GM19023 (cell line): ENCODE measurements around the gene CLDN10.
"Not testable (repeated sequence)": the region's sequence is repeated elsewhere in the genome, so short reads cannot be mapped to it uniquely, and the experiment has no call there.

Experiments
- ATAC-seq: cut with Tn5 transposase; IDR thresholded peaks from one replicate; pipeline ENCODE4 v1.9.1; 2021; ENCODE audit warnings: mild to moderate bottlenecking, moderate library complexity; ENCODE audit not compliant: unreplicated experiment

CLDN10 gene, protein sequence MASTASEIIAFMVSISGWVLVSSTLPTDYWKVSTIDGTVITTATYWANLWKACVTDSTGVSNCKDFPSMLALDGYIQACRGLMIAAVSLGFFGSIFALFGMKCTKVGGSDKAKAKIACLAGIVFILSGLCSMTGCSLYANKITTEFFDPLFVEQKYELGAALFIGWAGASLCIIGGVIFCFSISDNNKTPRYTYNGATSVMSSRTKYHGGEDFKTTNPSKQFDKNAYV

DNA sequence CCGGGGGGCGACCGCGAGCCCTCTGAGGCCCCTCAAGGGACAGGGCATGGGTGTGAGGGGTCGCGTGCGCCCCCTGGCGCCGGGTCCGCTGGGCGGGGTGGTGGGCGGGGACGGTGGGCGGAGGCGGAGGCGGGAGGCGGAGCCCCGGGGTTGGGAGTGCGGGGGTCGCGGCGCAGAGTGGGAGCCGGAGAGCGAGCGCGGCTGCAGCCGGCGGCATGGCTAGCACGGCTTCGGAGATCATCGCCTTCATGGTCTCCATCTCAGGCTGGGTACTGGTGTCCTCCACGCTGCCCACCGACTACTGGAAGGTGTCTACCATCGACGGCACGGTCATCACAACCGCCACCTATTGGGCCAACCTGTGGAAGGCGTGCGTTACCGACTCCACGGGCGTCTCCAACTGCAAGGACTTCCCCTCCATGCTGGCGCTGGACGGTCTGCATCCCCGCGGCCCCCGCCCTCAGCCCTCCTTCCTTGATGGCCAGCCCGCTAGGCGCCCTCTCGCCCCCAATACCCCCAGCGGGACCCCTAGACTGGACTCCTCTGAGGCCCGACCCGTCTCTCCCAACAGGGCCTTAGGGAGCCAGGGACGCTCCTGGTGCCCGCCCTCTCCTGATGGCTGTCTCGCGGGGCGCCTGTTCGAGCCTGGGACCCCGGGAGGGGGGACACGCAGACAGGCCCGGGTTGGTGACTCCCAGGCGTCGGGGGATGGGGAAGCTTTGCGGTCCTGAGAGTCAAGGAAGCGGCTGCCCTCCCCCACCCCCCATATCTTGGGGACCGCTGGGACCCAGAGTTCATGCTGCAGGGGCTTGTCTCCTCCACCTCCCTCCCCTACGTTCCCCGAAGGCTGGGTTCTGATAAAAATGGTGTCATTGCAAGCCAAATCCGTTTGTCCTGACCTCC, at the start of gene CLDN10:
CLDN10 (plus strand) TSS at position 182 of the 903 bp plus-strand sequence; CDS start at position 216, 34 bp downstream.
- no peak for ATAC-seq

DNA sequence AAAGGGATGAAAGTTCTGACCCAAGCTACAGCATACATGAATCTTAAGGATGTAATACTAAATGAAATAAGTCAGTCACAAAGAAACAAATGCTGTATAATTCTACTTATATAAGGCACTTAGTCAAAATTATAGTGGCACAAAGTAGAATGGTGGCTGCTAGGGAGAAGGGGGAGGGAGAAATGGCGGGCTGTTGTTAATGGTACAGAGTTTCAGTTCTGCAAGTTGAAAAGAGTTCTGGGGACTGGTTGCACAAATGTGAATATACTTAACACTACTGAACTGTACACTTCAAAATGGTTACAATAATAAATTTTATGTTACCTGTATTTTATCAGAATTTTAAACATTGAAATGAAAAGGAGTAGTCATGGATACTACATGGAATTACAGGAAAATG, 48.9 kb upstream of the CLDN10 start:
- no peak for ATAC-seq

DNA sequence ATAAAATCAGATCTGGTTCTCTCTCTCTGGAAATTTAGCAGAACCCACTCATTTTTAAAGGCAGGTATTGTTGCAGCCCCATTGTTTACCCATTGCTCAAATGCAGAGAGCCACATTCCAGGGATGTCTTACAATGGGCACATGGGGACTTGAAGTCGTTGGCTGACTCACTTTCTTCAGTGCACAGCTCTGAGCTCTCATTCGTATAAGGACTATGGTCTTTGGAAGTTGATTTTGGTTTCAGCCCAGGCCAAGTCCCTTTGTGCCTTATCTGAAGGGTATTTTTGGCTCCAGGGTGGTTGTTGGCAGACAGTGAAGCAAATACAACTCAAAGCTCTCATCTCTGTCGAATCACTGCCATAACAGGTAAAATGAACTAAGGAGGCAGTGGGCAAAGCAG, 47.3 kb upstream of the CLDN10 start:
- ATAC-seq, result no peak

DNA sequence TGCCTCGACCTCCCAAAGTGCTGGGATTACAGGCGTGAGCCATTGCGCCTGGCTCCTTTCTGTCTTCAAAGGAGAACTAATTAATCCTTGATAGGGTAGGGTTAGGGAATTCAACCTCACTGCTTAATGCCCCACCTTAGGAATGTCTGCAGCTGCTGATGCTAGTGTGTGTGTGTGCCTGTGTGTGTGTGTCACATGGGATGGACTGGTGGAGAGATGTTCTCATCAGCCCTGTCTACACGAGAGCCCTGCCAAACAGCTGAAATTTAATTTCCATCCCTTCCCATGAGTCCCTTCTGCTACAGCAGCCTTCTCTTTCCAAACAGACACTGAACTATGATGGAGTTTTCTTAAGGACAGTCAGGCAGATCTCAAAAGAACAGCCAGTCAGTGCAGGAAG, 46.5 kb upstream of the CLDN10 start:
- ATAC-seq, result no peak

DNA sequence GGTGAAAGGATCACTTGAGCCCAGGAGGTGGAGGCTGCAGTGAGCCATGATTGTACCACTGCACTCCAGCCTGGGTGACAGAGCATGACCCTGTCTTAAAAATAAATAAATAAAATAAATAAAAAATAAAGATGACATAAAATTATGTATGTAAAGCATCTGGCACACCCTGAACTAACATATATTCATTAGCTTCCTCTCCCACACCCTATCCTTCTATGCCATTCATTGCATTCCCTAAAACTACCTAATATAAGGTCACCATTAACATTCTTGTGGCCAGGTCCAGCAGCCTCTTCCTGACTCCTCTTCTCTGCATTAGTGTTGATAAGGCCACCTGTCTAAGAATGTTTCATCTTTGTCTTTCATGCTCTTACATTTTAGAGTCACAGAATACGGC, 44.5 kb upstream of the CLDN10 start:
- no peak for ATAC-seq

DNA sequence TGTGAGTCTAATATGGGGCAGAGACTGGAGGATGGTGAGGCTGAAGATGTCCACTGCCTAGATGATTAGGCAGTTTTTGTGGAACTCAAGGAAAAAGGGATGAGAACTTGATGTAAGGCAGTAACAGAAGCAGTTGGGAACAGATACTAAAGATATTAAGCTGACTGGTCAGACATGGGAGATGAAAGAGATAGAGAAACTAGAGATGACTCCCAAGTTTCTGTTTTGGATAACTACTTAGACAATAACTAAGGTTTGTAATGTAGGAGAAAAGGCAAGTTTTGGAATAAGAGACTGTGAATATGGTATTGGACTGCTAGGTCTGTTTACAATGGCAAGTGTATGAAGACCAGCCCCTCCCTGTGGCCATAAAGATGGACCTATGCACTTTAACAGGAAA, 43.5 kb upstream of the CLDN10 start:
- ATAC-seq, result no peak

DNA sequence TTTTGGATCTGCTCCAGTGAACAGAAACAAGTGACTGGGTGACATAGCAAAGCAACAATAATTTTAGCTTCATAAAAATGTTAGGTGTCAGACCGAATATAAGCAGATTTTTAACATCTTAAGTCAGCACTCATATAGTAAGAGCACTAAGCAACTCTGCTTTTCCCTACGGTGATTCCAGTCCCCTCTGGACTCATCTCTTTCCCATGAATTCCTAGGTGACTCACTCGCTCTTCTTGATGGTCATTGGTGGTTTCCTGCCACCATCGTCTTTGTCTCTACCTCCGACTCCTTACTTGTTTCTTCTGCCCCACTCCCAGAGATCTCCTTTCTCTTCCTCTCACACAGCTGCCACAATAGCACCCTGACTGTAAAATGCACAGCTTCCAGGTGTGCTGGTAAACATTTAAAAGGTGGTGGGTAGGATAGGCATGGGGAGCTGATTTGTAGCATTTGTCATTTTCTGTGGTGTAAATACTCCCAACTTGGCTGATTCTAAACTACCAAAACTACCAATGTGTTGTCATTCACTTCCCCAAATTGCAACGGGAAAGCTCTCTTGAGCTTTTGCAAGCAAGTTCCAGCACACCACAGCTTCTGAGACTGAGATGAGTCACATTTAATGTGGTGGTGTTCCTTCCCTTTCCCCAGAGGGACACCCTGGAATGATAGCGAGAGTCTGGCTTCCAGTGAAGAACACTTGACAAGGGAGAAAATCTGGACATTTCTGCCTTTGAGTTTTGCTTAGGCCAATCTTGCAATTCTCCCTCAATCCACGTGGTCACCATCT, 42.8 kb upstream of the CLDN10 start:
- ATAC-seq, result no peak

DNA sequence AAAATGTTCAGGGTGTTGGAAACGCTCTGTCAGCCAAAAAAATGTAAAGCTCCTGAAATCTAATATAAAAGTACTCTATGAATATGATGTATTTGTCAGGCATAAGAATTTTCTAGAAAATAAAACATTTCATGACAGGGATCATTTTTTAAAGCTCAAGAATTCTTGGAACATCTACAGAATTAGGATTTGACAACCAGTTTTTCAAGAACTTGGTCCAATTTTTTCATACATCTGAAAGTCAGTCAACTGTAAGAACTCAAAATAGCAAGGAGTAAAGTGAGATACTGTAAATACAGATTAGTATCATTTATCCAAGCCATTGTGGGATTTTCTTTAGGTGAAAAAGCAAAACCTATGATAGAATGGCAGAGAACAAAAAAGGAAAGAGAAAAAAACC, 41.6 kb upstream of the CLDN10 start:
- ATAC-seq, result no peak

DNA sequence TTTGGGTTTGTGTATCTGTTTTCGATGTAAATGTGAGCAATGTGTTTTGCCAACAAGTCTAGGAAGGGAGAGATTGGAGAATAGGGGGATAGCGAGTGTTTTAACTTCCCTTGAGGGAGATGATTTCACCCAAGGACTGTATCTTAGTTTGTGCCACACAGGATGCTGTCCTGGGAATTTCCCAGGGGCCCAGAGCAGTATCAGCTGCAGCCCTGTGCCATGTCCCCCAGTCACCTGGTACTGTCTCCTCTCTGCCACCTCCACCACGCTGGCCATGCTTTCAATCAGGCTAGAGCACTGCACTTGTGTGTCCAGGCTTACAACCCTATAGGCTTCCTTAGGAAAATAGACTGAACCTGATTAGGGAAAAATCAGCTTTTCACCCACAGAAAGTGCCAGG, 40.1 kb upstream of the CLDN10 start:
- ATAC-seq, result no peak

DNA sequence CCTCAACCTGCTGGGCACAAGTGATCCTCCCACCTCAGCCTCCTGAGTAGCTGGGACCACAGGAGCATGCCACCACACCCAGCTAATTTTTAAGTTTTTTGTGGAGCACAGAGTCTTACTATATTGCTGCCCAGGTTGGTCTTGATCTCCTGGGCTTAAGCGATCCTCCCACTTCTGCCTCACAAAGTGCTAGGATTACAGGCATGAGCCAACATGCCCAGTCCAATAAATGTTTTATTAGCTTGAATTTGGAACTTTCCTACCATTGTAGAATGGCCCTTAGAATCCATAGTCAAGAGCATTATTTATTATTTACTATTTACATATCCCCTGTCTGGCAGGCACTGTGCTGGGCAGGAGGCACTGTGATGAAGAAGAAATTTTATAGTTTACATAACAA, 39.6 kb upstream of the CLDN10 start:
- ATAC-seq, result no peak

DNA sequence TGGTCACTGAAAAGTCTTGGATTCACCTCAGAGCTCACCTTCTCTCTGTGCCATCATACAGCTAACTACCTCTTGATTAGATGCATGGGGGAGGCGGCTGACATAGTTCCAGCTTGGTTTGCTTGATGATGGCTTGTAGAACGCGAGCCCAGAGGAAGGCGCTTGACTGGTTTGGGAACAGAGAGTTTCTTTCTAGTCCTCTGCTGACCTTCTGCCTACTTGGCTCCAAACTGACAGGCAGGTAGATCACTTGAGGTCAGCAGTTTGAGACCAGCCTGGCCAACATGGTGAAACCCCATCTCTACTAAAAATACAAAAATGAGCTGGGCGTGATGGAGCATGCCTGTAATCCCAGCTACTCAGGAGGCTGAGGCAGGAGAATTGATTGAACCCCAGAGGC, 36.9 kb upstream of the CLDN10 start:
- ATAC-seq, result not testable (repeated sequence)

DNA sequence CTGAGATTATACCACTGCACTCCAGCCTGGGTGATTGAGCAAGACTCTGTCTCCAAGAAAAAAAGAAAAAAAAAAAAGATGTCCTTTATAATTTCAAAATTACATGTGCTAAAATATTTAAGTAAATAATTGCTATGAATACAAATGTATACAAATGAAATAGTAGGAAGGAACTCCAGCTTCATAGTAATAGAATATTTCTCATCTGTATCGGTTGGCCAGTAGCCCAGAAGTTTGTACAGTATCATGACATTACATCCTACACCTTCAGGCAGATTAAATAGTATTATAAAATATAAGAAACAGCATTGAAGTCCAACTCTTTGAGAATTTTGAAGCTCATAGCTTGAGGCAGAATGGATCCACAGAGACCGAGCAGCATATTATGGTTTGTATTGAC, 36.5 kb upstream of the CLDN10 start:
- ATAC-seq, result no peak

DNA sequence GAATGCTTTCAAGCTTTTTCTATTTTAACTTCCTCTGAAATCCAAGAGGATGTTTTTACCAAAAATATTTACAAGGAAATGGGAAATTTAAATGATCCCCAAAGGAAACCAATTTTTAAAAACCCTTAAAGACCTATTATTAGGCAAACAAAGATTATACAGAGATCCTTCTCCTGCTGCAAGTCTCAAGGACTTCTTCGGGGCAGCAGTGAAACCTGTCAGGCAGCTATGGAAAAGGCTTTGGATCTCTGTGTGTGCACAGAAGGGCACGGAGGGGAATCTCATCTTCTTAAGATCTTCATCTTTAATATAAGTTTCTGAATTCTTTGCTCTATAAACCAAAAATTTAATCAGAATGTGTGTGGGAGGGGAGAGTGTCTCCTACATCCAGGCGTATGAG, 36.0 kb upstream of the CLDN10 start:
- no peak for ATAC-seq

DNA sequence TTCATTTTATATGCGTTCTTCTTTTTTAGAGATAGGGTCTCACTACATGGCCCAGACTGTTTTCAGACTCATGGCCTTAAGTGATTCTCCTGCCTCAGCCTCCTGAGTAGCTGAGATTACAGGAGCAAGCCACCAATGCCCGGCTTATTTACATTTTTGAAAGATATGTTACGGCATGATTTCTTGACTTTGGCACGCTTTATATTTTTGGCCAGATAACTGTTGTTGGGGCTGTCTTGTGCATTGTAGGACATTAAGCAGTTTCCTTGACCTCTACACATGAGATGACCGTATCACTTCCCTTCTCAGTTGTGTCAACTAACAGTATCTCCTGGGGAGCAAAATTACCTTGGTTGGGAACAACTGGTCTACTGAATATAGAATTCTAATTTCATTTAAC, 28.9 kb upstream of the CLDN10 start:
- no peak for ATAC-seq

DNA sequence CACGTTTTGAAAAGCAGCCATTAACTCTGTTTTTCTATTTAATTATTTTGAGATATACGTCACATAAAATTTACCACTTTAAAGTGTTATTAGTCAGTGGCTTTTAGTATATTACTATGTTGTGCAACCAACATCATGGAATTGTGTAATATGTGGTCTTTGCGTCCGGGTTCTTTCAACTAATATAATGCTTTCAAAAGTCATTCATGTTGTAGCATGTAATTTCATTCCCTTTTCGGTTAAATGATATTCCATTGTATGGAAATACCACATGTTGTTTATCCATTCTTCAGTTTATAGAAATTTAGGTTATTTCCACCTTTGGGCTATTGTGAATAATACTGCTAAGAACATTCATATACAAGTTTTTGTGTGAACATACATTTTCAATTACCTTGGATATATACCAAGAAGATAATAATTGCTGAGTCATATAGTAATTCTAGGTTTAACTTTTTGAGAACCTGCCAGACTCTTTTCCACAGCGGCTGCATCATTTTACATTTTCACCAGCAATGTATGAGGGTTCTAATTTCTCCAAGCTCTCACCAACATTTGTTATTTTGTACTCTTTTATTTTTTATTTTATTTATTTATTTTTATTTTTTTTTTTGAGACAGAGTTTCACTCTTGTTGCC, 28.1 kb upstream of the CLDN10 start:
- no peak for ATAC-seq

DNA sequence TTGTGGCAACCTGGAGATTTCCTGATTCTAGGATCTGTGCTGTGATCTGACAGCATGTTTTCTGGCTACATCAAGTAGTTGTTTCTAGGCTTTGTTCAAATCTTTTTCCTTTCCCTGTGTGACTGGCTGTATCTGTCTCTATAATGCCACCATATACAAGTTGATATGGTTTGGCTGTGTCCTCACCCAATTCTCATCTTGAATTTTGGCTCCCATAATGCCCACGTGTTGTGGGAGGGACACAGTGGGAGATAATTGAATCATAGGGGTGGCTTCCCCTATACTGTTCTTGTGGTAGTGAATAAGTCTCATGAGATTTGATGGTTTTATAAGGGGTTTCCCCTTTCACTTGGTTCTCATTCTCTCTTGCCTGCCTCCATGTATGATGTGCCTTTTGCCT, 24.6 kb upstream of the CLDN10 start:
- ATAC-seq, result no peak

DNA sequence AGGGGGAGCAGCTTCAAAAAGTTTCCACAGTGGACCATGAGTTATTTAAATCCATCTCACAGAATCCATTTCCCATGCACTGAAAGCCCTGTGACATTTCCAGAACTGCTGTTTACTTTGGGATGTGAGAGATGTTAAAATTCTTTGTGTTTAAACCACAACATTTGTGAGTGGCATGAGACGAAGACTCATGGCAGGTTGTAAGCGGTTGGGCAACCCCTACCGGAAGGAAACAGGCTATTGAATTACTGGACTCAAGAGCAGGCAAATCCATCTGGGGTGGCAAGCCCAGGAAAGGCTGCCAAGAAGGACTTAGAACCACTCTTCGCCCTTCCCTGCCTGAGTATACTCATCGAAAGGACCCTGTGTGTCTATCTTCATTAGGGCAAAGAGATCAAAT, 22.3 kb upstream of the CLDN10 start:
- ATAC-seq, result no peak

DNA sequence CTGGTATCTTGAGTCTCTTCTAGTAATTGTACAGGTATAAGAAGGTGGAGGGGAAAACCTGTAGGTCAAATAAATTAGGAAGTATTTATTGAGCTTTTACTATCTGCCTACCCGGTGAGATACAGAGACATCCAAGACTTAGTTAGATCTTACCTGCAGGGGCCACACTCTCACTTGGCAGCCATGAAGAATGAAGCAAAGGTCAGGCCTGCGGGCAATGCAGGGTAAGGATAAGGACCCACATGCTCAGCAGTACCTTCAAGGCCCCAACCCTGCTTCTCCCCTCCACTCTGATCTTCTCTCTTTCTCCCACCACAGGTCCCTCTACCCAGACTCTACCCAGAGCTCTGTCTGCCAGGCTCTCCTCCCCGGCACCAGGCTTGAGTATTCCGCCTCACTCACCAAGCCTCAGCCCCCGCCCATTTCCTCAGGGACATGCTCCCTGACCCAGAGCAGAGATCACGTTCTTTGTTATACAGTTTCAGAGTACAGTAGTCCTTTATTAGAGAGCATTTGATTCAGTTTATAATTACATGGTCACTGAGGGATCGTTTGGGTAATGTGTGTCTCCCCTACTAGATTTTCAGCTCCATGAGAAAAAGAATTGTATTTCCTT, 18.9 kb upstream of the CLDN10 start:
- no peak for ATAC-seq

DNA sequence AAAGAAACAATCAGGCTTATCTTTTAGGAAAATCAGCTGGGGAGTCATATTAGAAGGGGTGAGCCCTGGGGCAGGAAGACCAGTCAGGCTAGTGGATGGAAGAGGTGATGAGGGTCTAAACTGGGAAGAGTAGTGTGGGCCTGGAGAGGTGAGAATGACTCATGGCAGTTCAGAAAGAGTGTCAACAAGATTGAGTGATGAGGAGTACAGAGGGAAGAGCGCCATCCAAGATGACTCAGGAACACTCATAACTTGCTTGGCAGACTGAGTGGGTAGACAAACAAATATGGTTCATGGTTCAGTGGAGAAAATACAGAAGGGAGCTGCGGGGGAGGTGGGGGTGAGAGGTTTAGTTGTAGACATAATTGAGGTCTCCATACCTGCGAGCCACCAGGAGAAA, 17.3 kb upstream of the CLDN10 start:
- peak; percentile 64 for ATAC-seq

DNA sequence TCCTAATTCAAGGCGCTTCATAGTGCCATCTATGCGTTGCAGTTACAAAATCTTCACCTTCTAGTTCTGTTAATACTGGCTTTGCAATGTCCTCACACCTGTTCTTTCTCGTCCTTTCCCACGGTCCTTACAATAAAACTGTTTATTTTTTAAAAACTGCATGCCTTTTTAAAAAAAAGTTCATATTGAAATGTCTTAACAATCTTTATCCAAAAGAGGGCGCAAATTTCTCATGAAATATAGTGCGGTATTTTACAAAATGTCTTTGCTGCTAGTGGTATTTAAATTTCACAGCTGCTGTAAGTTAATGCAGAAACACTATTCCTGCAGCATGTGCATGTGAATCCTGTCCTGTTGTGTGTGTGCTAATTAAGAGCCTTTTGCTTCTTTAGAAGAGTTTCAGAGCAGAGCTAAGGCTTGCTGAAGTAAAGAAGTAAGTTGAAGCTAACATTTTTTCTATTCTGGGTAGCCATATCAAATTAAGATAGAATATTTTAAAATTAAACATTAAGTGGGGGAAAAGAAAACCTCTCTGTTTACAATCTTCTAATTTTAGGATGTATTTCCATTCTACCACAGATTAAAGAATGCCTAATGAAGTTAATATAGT, 15.8 kb upstream of the CLDN10 start:
- no peak for ATAC-seq
